WI38 (cell line): ENCODE results near the gene SMIM29.

ENCODE experiments used
- H3K4me3 ChIP-seq: 2 replicates; pipeline ENCODE4 v1.5.1; 2011; ENCODE audit warnings: low read depth, mild to moderate bottlenecking, control low read depth, low read length
- TF ChIP-seq, protein P1 (sequence below): IDR thresholded peaks from 2 replicates; pipeline ENCODE4 v1.5.1; 2012; ENCODE audit warnings: low read depth, mild to moderate bottlenecking, control low read depth, low read length

SMIM29 gene

DNA sequence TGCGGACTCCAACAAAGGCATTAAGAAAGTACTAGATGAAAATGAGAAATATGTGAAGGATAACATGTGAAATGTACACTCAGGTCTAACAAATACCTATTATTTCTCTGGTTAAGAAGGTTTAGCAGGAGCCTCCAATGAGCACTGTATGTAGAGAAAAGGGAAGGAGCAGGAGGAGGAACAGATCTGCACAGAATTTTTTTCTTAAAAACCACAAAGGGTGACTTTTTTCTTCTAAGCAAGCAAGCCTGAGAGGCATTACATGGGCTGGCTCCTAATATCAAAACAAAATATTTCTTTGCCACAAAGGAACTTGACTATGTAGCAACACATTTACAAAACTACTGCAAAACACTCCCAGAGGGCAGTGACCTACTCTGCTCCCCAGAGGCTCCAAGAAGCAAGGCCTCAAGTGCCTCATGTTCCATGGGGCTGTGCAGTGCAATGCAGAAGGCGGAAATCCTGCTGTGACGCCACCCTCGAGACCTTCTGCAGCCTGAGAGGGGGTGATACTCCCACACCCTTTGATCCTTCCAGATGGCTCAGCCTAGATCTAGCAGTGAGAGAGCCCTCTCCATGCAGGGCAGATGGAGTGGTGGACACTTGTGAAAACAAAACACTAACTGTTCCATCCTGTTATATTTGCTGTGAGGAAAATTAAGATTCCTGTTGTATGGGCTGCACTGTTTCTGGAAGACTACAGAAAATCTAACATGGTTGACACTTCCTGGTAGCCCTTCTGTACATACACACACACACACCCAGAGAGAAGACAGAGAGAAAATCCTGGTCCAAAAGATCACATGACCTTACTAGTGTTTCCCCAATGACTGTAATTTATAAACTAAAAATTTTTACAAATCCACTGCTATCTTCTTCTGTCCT lies 36.0 kb upstream of the SMIM29 start:
- TF ChIP-seq, protein P1, sequence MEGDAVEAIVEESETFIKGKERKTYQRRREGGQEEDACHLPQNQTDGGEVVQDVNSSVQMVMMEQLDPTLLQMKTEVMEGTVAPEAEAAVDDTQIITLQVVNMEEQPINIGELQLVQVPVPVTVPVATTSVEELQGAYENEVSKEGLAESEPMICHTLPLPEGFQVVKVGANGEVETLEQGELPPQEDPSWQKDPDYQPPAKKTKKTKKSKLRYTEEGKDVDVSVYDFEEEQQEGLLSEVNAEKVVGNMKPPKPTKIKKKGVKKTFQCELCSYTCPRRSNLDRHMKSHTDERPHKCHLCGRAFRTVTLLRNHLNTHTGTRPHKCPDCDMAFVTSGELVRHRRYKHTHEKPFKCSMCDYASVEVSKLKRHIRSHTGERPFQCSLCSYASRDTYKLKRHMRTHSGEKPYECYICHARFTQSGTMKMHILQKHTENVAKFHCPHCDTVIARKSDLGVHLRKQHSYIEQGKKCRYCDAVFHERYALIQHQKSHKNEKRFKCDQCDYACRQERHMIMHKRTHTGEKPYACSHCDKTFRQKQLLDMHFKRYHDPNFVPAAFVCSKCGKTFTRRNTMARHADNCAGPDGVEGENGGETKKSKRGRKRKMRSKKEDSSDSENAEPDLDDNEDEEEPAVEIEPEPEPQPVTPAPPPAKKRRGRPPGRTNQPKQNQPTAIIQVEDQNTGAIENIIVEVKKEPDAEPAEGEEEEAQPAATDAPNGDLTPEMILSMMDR: no peak
- no peak overlapping the region for H3K4me3 ChIP-seq

DNA sequence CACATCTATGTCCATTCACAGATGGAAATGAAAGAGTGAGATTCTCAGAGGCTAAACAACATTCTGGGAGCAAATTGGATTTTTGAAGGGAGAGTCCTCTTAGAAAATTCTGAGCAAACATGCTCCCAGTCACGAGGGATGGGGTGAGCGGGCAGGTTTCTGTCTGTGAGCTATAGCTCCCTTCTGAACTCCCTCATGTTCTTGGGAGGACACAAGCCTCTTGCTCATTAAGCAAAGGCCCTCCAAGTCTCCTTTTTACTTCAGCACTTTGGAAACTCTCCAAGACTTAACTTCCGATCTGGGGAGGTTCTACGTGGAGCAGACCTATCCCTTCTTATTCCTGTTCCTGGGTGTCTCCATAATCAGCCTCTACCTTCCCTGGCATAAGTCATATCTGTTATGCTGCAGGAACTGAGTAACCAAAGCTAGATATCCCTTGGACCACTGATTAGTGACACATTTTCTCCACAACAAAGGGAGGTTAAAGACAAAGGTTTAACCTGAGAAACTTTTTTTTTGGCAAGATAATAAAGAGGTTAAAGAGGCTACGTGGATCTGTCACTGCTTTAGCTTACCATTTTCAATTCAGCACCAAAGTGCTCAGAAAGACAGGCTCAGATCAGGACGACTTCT lies 33.0 kb upstream of the SMIM29 start:
- TF ChIP-seq, protein P1: no peak

DNA sequence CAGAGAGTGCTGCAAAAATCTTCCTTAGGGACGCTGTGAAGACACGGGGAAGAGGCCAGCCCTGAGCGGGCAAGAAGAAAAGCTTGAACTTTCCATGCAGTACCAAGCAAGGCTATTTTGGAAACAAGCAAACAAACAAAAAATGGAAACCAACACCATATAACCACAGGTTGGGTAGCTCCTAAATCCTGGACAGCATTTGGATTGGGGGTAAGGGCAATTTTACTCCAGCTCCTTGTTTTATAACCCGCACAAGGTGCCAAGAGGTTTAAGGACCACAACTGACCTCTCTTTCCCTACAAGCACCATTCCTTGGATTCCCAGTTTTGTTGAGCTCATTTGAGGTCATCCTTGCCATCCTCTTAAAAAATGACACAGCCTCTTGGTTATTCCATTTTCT lies 31.4 kb upstream of the SMIM29 start:
- no peak overlapping the region for H3K4me3 ChIP-seq
- TF ChIP-seq, protein P1: no peak

More for the DNA sequence above, 33.0 kb upstream of the SMIM29 start:
- H3K4me3 ChIP-seq: no peak overlapping the region

DNA sequence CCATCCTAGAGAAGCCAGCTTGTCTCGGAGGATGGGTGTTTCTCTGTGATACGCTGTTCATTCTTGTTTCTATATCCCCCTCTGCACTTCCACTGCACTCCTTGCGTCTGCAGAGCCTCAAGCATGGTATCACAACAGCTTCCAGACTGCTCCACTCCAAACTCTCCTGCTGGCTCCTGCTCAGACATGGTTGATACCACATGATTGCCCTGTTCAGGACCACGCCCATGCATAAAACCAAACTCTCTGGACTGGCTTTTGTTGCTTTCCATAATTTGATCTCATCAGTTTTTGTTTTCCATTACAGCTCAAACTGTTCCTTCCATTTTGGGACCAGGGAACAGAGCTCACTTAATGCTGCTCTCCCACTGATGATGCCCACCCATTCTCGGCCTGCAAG lies 30.0 kb upstream of the SMIM29 start:
- H3K4me3 ChIP-seq: no peak overlapping the region
- TF ChIP-seq, protein P1: no peak

DNA sequence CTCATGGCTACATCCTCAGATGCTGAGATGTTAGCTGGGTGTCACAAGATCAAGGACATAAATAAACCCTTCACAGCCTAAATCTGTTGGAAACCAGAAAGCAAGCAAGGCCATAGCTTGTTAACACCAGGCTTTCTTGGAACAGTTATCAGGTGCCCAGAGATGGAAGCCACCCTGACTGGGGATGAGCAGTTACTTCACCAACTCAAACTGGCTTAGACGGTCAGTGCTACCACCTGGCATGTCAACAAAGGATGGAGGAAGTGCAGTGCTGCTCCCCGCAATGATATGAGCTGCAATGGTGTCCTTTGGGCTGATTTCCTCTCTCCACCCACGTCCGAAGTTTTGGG lies 28.9 kb upstream of the SMIM29 start:
- TF ChIP-seq, protein P1: no peak
- H3K4me3 ChIP-seq: no peak overlapping the region

DNA sequence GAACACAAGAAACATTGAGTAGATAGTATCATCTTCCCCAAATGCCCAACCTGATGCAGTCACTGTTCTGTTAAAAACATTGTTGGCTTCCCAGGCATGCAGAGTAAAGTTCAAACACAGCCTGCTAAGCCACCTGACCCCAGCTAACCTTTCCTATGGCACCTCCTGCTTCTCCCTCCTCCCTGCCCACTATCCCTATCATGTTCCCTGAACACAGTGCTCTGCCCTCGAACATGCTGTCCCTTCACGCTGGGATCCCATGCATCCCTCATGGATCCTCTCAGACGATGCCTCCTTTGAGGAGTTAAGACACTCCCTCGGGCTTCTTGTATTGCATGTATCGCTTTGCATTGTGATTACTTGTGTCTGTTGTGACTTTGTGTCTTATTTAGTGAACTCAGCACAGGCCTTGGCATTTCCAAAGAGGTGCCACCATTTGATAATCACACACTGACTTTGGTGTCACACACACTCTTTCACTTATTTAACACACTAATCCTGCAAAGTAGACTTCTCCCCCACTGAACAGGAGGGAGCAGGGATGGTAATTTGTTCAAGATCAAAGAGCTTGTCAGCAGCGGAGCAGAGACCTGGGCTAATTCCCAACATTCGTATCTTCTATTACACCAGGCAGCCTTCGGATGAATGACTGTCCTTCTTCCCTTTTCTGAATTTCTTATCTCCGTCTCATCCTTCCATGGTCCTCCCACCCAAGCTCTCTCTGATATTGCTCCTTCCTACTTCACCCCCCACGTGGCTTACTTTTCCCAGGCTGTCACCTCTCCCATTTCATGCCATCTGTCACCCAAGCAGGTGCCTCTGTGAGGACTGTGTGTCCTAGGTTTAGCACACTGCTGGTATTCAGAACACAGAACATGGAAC lies 28.3 kb upstream of the SMIM29 start:
- no peak overlapping the region for H3K4me3 ChIP-seq
- TF ChIP-seq, protein P1: no peak

DNA sequence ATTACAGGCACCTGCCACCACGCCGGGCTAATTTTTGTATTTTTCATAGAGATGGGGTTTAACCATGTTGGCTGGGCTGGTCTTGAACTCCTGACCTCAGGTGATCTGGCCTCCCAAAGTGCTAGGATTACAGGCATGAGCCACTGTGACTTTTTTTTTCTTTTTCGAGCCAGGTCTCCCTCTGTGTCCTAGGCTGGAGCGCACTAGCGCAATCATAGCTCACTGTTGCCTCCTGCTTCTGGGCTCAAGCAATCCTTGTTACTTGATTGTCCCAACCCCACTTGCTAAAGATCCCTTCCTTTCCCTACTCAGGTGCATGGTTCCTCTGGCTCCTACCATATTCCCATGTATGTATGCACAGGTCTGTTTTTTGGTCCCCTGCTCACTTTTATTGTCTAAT lies 27.4 kb upstream of the SMIM29 start:
- H3K4me3 ChIP-seq: no peak overlapping the region
- TF ChIP-seq, protein P1: no peak
